HEK293 (cell line): ENCODE measurements around the gene ATP13A4.

Experiments used
- CTCF ChIA-PET: fragments of 350-600 bp; formaldehyde crosslinking; extraction: SDS; loops from one replicate; lab custom pipeline; 2021; ENCODE audit warnings: antibody characterized with exemption; lab: Yijun Ruan, JAX
- POLR2A ChIA-PET: fragments of 300-600 bp; formaldehyde crosslinking; extraction: SDS; loops from one replicate; lab custom pipeline; 2020; ENCODE audit warnings: antibody characterized with exemption, inconsistent platforms; lab: Yijun Ruan, JAX
- H3K27ac ChIP-seq: fragments of 200-500 bp; sonication (Bioruptor generic); 2 replicates; pipeline ENCODE4 v1.5.1; 2014; ENCODE audit warnings: low read depth, low read length, control low read depth, inconsistent platforms; ENCODE audit errors: extremely low read depth
- H3K36me3 ChIP-seq, 2 experiments: fragments of 200-500 bp in 1 of 2; sonication (Bioruptor generic) in 1 of 2; 1 replicate in 1 of 2; 2 replicates in 1 of 2; pipeline ENCODE4 v1.5.1; 2014 to 2017; ENCODE audit warnings: inconsistent platforms in 2 of 2, low read length in 2 of 2; ENCODE audit not compliant: control insufficient read depth in 2 of 2, insufficient read depth in 1 of 2
- H3K4me1 ChIP-seq: fragments of 200-500 bp; sonication (Bioruptor generic); 2 replicates; pipeline ENCODE4 v1.5.1; 2014; ENCODE audit warnings: mild to moderate bottlenecking, low read length, inconsistent platforms; ENCODE audit not compliant: control insufficient read depth, insufficient read depth
- H3K4me3 ChIP-seq: 2 replicates; pipeline ENCODE4 v1.5.1; 2011; ENCODE audit warnings: low read depth, mild to moderate bottlenecking, control low read depth, low read length, moderate library complexity
- H3K9me3 ChIP-seq: fragments of 200-500 bp; sonication (Bioruptor generic); 2 replicates; pipeline ENCODE4 v1.5.1; 2014; ENCODE audit warnings: low read depth, low read length, inconsistent platforms; ENCODE audit not compliant: control insufficient read depth, insufficient read depth
- BCL11B ChIP-seq: fragments of 450-650 bp; formaldehyde crosslinking; IDR thresholded peaks from 2 replicates; pipeline ENCODE4 v1.5.1; 2016; ENCODE audit warnings: low read depth, missing biosample characterization, missing genetic modification characterization
- CTCF ChIP-seq: fragments of 450-650 bp; formaldehyde crosslinking; IDR thresholded peaks from 2 replicates; pipeline ENCODE4 v1.5.1; 2016; ENCODE audit warnings: missing biosample characterization, missing genetic modification characterization
- EGR2 ChIP-seq: fragments of 450-650 bp; formaldehyde crosslinking; IDR thresholded peaks from 2 replicates; pipeline ENCODE4 v1.5.1; 2016; ENCODE audit warnings: low read depth, missing biosample characterization, missing genetic modification characterization
- GLIS1 ChIP-seq: fragments of 450-650 bp; formaldehyde crosslinking; IDR thresholded peaks from 2 replicates; pipeline ENCODE4 v1.5.1; 2016; ENCODE audit warnings: missing biosample characterization, missing genetic modification characterization
- REST ChIP-seq: fragments of 450-650 bp; formaldehyde crosslinking; IDR thresholded peaks from 2 replicates; pipeline ENCODE4 v1.5.1; 2016; ENCODE audit warnings: missing biosample characterization, missing genetic modification characterization
- SCRT2 ChIP-seq: fragments of 450-650 bp; formaldehyde crosslinking; IDR thresholded peaks from 2 replicates; pipeline ENCODE4 v1.5.1; 2016; ENCODE audit warnings: missing biosample characterization, missing genetic modification characterization
- SP2 ChIP-seq: fragments of 450-650 bp; formaldehyde crosslinking; IDR thresholded peaks from 2 replicates; pipeline ENCODE4 v1.5.1; 2016; ENCODE audit warnings: missing biosample characterization, missing genetic modification characterization
- SP7 ChIP-seq: fragments of 450-650 bp; formaldehyde crosslinking; IDR thresholded peaks from 2 replicates; pipeline ENCODE4 v1.5.1; 2016; ENCODE audit warnings: missing biosample characterization, missing genetic modification characterization
- ZBTB1 ChIP-seq: fragments of 450-650 bp; formaldehyde crosslinking; IDR thresholded peaks from 2 replicates; pipeline ENCODE4 v1.5.1; 2016; ENCODE audit warnings: missing biosample characterization, missing genetic modification characterization
- ZBTB10 ChIP-seq: fragments of 450-650 bp; formaldehyde crosslinking; IDR thresholded peaks from 2 replicates; pipeline ENCODE4 v1.5.1; 2016; ENCODE audit warnings: missing biosample characterization, missing genetic modification characterization
- ZBTB26 ChIP-seq: fragments of 450-650 bp; formaldehyde crosslinking; optimal IDR thresholded peaks from 2 replicates; pipeline ENCODE3; 2016; ENCODE audit warnings: missing biosample characterization, mild to moderate bottlenecking, missing genetic modification characterization
- ZNF148 ChIP-seq: fragments of 450-650 bp; formaldehyde crosslinking; IDR thresholded peaks from 2 replicates; pipeline ENCODE4 v1.5.0; 2017; ENCODE audit warnings: missing biosample characterization, missing genetic modification characterization, borderline replicate concordance
- ZNF184 ChIP-seq: fragments of 450-650 bp; IDR thresholded peaks from 2 replicates; pipeline ENCODE4 v1.5.1; 2018; ENCODE audit warnings: missing biosample characterization, mild to moderate bottlenecking, missing genetic modification characterization
- ZNF692 ChIP-seq: fragments of 450-650 bp; formaldehyde crosslinking; IDR thresholded peaks from 2 replicates; pipeline ENCODE4 v1.5.1; 2016; ENCODE audit warnings: missing biosample characterization, missing genetic modification characterization
- ZNF76 ChIP-seq: fragments of 450-650 bp; formaldehyde crosslinking; IDR thresholded peaks from 2 replicates; pipeline ENCODE4; 2016; ENCODE audit warnings: low read depth, missing biosample characterization, missing genetic modification characterization, borderline replicate concordance
- ZSCAN18 ChIP-seq: fragments of 450-650 bp; formaldehyde crosslinking; IDR thresholded peaks from 2 replicates; pipeline ENCODE4 v1.5.1; 2016; ENCODE audit warnings: missing biosample characterization, missing genetic modification characterization

ATP13A4 gene

GRCh38 chr3:193357291-193357690 is 197.4 kb downstream of the ATP13A4 start:
- CTCF ChIA-PET = no interaction called here
- TF ChIP-seq ZBTB1 (tag by site-specific recombination) (no peak), CTCF (tag by site-specific recombination) (no peak), BCL11B (tag by site-specific recombination) (no peak), ZNF184 (tag by site-specific recombination) (no peak), EGR2 (tag by site-specific recombination) (no peak), ZNF76 (tag by site-specific recombination) (no peak), GLIS1 (tag by site-specific recombination) (no peak), ZNF692 (tag by site-specific recombination) (no peak), ZBTB26 (tag by site-specific recombination) (no peak), ZBTB10 (tag by site-specific recombination) (no peak), SP2 (no peak), SP7 (tag by site-specific recombination) (no peak), SCRT2 (tag by site-specific recombination) (no peak), ZNF148 (no peak)
- Histone ChIP-seq H3K9me3 (no peaks in the 10 kb centered on the region), H3K4me3 (no peak overlapping the region), H3K4me1 (no peaks in the 10 kb centered on the region), H3K36me3 (no peaks in the 10 kb centered on the region), H3K27ac (no peak overlapping the region)
- POLR2A ChIA-PET = no interaction called here

GRCh38 chr3:193354423-193354822 is 200.3 kb downstream of the ATP13A4 start:
- no peak overlapping the region for H3K27ac ChIP-seq
- no peaks in the 10 kb centered on the region for H3K4me1 ChIP-seq
- H3K36me3 ChIP-seq = no peaks in the 10 kb centered on the region
- CTCF ChIA-PET = no interaction called here
- H3K4me3 ChIP-seq = no peak overlapping the region
- TF ChIP-seq ZSCAN18 (tag by site-specific recombination) (no peak), REST (peak; percentile 80)
- TF ChIP-seq, all 188 proteins: peak for 1
- no peaks in the 10 kb centered on the region for H3K9me3 ChIP-seq
- POLR2A ChIA-PET = no interaction called here
